Ascending aorta (tissue), 2 donors: Measurements from ENCODE around the gene KRTAP4-12. TPM values are rescaled to one million over a fixed set of nuclear protein-coding genes. Genes with fewer than 3 reads are reported as not detected.
"Not testable (repeated sequence)": the region's sequence is repeated elsewhere in the genome, so short reads cannot be mapped to it uniquely, and the experiment has no call there.

Source experiments
- DNase-seq, 2 donors: peaks; one replicate each; pipeline ENCODE4 v3.0.0-alpha.2; 2019; ENCODE audit warnings: low spot score in 2 of 2
- H3K27ac ChIP-seq, 2 donors: fragments of 200-600 bp; sonication (generic); one replicate each; pipeline ENCODE4 v1.5.1; 2016 to 2017; ENCODE audit warnings: mild to moderate bottlenecking in 1 of 2
- H3K27me3 ChIP-seq: fragments of 200-600 bp; sonication (generic); one replicate; pipeline ENCODE4 v1.5.1; 2017
- H3K36me3 ChIP-seq, 2 donors: fragments of 200-600 bp; sonication (generic); one replicate each; pipeline ENCODE4 v1.5.1; 2016
- H3K4me1 ChIP-seq, 2 donors: fragments of 200-600 bp; sonication (generic); one replicate each; pipeline ENCODE4 v1.5.1; 2016 to 2017; ENCODE audit warnings: mild to moderate bottlenecking in 1 of 2
- H3K4me3 ChIP-seq, 2 donors: fragments of 200-600 bp; sonication (generic); one replicate each; pipeline ENCODE4 v1.5.1; 2016 to 2017; ENCODE audit warnings: mild to moderate bottlenecking in 1 of 2
- H3K9me3 ChIP-seq, 2 donors: fragments of 200-600 bp; sonication (generic); one replicate each; pipeline ENCODE4 v1.5.1; 2016
- CTCF ChIP-seq, 3 experiments: fragments of 200-600 bp in 2 of 3; fragments of 450-650 bp in 1 of 3; sonication (generic) in 2 of 3; IDR thresholded peaks; one replicate each; pipeline ENCODE4 v1.5.1; 2016 to 2019; ENCODE audit warnings: antibody characterized with exemption in 3 of 3, mild to moderate bottlenecking in 1 of 3, moderate library complexity in 1 of 3
- intact Hi-C: fragments of 100-400 bp; cut with DNase I; formaldehyde crosslinking; loops from one replicate; pipeline ENCODE4 v1.15.1; 2023
- total RNA-seq: library from RNA; depleted of rRNA; stranded (reverse); fragments of >200 nt; gene quantifications from one replicate; pipeline ENCODE4 v1.1.0, GENCODE V29; 2016

KRTAP4-12 gene
- total RNA-seq, 1 donor from 2014 or later, result not detected

- intact Hi-C loops, result no loop called here
- H3K27me3 ChIP-seq, result no peaks in the 10 kb centered on the region
- no peaks in the 10 kb centered on the region for H3K36me3 ChIP-seq
Measured at GRCh38 chr17:41131979-41132378, 8.0 kb upstream of the KRTAP4-12 start.

GRCh38 chr17:41127371-41127770, 3.4 kb upstream of the KRTAP4-12 start:
- H3K4me1 ChIP-seq, result no peaks in the 10 kb centered on the region
- H3K4me3 ChIP-seq, result no peak overlapping the region
- H3K27me3 ChIP-seq, result no peaks in the 10 kb centered on the region
- TF ChIP-seq CTCF (IDR thresholded peaks at IDR 0.05), result no peak
- no peak for DNase-seq
- peaks cover 0 to 7% of the 10 kb centered on the region in 2 donors for H3K9me3 ChIP-seq
- H3K36me3 ChIP-seq, result no peaks in the 10 kb centered on the region
- intact Hi-C loops, result no loop called here
- no peak overlapping the region for H3K27ac ChIP-seq

More at GRCh38 chr17:41131979-41132378, 8.0 kb upstream of the KRTAP4-12 start:
- no peak overlapping the region for H3K4me3 ChIP-seq
- H3K4me1 ChIP-seq, result no peaks in the 10 kb centered on the region
- no peak for DNase-seq
- peaks cover 0 to 7% of the 10 kb centered on the region in 2 donors for H3K9me3 ChIP-seq
- no peak overlapping the region for H3K27ac ChIP-seq
- no peak for TF ChIP-seq CTCF (IDR thresholded peaks at IDR 0.05)

GRCh38 chr17:41126412-41126811, 2.4 kb upstream of the KRTAP4-12 start:
- H3K4me1 ChIP-seq, result no peaks in the 10 kb centered on the region
- H3K4me3 ChIP-seq, result no peak overlapping the region
- peaks cover 0 to 7% of the 10 kb centered on the region in 2 donors for H3K9me3 ChIP-seq
- no peak overlapping the region for H3K27ac ChIP-seq
- no peak for TF ChIP-seq CTCF (IDR thresholded peaks at IDR 0.05)
- H3K36me3 ChIP-seq, result no peaks in the 10 kb centered on the region
- H3K27me3 ChIP-seq, result no peaks in the 10 kb centered on the region
- intact Hi-C loops, result no loop called here
- DNase-seq, result no peak

- H3K36me3 ChIP-seq, result no peaks in the 10 kb centered on the region
- H3K4me3 ChIP-seq, result no peak overlapping the region
- H3K27me3 ChIP-seq, result no peaks in the 10 kb centered on the region
- peaks cover 0 to 7% of the 10 kb centered on the region in 2 donors for H3K9me3 ChIP-seq
- no peaks in the 10 kb centered on the region for H3K4me1 ChIP-seq
- no peak overlapping the region for H3K27ac ChIP-seq
- TF ChIP-seq CTCF (IDR thresholded peaks at IDR 0.05), result no peak
- no peak for DNase-seq
- intact Hi-C loops, result no loop called here
Measured at GRCh38 chr17:41125064-41125463, 1.1 kb upstream of the KRTAP4-12 start.

- H3K27me3 ChIP-seq, H3K4me1 ChIP-seq, H3K9me3 ChIP-seq, H3K36me3 ChIP-seq, intact Hi-C loops, H3K27ac ChIP-seq, H3K4me3 ChIP-seq, DNase-seq: not testable (repeated sequence)
Measured at GRCh38 chr17:41123292-41123990, 541 bp downstream of the KRTAP4-12 start.

GRCh38 chr17:41121742-41122141, 2.2 kb downstream of the KRTAP4-12 start:
- no peak for TF ChIP-seq CTCF (IDR thresholded peaks at IDR 0.05)
- no peak for DNase-seq
- Histone ChIP-seq H3K4me1 (no peaks in the 10 kb centered on the region), H3K27me3 (no peaks in the 10 kb centered on the region), H3K27ac (no peak overlapping the region), H3K36me3 (no peaks in the 10 kb centered on the region), H3K4me3 (no peak overlapping the region), H3K9me3 (no peaks in the 10 kb centered on the region)
- intact Hi-C loops, result no loop called here

GRCh38 chr17:41119696-41120690, 4.0 kb downstream of the KRTAP4-12 start:
- H3K4me3 ChIP-seq, DNase-seq, H3K9me3 ChIP-seq, H3K27ac ChIP-seq, H3K36me3 ChIP-seq, H3K4me1 ChIP-seq, intact Hi-C loops, H3K27me3 ChIP-seq: not testable (repeated sequence)
